GM18870 (cell line): ENCODE results near the gene SLF2.

ENCODE experiments used
- ATAC-seq: cut with Tn5 transposase; IDR thresholded peaks from one replicate; pipeline ENCODE4 v1.9.1; 2021; ENCODE audit warnings: moderate library complexity; ENCODE audit not compliant: unreplicated experiment

The SLF2 gene

GRCh38 chr10:100912605-100913469 lies at the start of gene SLF2:
Gene SLF2, plus strand, starts transcription at chr10:100912963. Its CDS starts 148 bp downstream, at chr10:100913111.
- ATAC-seq, result peak; percentile 92

- no peak for ATAC-seq
These were observed 49.3 kb upstream of the SLF2 start for GRCh38 chr10:100863433-100863832.

DNA sequence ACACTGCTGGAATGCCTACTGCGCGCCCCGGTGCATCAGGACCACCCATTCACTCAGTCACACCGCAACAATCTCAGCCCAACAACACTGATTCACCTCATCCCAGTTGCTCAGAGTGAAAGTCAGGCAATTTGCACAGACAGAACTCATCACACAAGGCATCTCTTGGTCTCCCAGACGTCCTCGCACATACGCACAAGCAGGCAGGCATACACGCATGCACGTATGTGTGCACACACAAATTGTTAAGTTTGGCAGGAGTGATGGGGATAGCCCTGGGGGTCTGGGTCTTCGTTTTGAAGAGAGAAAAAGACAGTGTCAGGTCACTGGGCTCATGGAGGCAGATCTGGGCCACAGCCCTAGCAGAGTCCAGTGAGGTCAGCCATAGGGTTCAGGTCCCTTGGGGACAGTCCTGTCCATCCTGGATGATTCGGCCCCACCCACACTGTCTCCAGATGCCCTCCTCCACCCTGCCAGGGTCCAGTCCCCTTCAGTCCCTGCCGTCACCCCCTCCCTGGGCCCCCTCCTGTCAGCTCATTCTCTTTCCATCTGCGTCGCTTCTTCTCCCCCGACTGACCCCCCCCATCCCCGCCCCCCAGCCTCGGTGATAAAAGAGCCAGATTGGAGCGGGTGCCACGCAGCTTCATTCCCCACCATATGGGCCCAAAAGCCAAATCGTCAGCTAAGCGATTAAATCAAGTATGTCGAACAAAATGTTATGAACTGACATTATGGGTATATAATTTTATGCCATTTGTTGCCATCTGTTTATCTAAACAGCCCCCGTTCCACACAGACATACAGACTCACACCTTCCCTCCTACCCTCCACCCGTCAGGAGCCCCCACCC lies 48.5 kb upstream of the SLF2 start:
- no peak for ATAC-seq

DNA sequence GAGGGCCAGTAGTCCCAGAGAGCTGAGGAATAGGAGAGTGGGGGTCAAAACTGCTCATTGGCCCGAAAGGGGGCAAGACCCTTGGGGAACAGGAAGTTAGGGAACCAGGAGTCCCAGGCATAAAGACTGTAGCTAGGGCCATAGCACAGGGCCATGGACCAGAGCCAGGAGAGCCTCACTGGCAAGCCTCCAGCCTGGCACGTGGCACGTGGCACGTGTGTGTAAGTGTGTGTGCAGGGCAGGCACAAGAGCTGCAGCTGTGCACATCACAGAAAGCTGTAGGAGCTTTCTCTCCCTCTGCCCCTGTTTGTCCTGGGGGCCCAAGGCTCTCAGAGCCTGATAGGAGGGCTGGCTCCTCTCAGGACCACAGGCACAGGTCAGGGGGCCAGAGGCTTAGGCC lies 47.8 kb upstream of the SLF2 start:
- ATAC-seq, result no peak

- ATAC-seq, result no peak
These were observed 46.8 kb upstream of the SLF2 start for GRCh38 chr10:100866010-100866409.

GRCh38 chr10:100866575-100867098 lies 46.1 kb upstream of the SLF2 start:
- ATAC-seq, result no peak

DNA sequence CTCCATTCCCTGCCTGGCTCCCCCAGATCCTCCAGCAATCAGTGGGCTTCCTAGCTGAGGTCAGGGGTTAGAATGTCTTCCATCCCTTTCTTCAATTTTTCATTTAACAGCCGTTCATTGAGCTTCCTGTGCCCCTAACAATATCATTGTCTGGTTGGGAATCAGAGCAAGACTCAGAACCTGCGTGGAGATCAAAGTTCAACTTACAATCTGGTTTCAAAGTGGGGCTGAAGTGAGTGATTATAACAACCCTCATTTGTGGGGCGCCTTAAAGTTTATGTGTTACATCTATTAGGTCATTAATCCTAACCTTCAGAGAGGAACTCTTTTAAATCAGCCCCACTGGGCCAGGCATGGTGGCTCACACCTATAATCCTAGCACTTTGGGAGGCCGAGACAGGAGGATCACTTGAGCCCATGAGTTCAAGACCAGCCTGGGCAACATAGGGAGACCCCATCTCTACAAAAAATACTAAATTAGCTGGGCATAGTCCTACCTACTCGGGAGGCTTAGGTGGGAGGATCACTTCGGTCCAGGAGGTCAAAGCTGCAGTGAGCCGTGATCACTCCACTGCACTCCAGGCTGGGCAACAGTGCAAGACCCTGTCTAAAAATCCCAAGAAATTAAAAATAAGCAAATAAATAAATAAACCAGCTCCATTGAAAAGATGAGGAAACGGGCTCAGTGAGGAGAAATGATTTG lies 45.4 kb upstream of the SLF2 start:
- no peak for ATAC-seq

- ATAC-seq, result no peak
These were observed 44.4 kb upstream of the SLF2 start for GRCh38 chr10:100868382-100868781.

DNA sequence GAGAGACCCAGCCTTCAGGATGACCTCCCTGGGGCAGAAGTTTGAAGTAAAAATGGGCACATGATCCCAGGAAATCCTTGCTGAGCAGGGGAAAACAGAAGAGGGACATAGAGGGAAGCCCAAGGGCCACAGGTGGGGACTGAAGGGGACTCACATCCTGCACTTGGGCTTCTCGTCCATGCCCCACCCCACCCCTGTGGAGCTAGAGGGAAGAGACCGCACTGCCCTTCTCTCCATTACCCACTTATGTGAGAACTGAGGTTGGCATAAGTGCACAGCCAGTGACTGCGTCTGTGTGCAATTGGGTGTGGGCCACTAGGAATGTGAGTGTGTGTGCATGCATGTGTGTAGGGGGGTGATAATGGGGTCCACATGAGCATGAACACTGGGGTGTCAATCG lies 43.4 kb upstream of the SLF2 start:
- no peak for ATAC-seq

GRCh38 chr10:100872034-100872791 lies 40.5 kb upstream of the SLF2 start:
- no peak for ATAC-seq

GRCh38 chr10:100873146-100873826 lies 39.5 kb upstream of the SLF2 start:
- no peak for ATAC-seq

DNA sequence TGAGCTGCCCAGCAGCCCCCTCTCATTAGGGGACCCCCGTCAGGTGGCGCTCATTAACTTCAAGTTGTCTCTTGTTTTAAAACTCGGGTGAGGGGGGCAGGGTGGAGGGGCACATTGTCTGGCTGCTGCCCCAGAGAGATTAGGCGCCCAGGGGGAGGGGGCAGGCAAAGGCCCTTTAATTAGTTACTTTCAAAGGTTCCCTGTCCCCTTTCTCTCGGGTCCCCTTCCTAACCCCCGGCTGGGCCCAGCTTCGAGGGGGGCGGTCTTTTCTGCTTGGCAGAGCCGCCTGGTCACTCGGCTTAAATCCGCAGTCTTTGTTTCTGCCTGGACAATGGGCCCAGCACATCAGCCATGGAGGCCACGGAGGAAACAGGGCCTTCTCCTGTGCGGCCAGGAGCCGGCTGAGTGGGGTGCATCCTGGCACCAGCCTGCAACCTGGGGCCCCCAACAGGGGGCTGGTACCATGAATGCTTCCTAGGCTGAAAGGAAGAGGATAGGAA lies 38.9 kb upstream of the SLF2 start:
- no peak for ATAC-seq

GRCh38 chr10:100874702-100875483 lies 37.9 kb upstream of the SLF2 start:
- no peak for ATAC-seq

- no peak for ATAC-seq
These were observed 37.1 kb upstream of the SLF2 start for GRCh38 chr10:100875484-100876166.

DNA sequence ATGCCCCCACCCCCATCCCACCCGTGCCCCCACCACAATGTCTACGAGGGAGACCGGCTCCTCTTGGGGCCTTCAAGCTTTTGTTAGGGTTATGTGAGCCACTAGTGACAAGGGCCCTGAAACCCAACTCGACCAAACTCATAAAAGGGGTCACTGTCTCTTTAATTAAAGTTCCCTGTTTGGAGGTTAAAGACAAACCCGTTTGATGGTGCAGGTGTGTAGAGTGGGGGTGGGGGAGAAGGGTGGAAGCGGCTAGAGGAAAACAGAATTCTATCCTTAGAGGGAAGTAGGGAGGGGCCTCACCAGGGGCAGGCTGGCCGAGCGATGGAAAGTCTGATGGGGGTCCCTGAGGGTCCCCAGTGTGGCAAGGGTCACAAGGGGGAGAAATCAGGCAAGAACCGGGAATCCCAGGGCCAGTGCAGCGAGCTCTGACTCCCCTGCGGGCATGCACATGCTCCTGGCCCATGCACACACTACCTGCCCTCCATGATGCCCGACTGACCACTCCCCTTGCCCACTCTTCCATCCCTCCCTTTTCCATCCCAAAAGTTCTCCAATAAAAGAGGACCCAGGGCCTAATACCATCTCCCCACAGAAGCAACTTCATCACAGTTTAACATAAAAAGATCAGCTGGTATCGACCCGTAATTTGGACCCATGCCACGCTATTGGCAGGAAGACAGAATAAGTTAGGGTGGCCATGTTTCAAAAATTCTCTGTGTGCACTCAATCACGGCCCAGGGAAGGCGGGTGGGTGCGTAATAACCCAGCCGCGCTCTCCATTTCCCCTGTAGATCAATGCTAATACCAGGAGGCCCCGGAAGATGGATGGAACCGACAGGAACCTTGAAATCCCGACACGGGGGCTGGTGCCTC lies 35.9 kb upstream of the SLF2 start:
- no peak for ATAC-seq

DNA sequence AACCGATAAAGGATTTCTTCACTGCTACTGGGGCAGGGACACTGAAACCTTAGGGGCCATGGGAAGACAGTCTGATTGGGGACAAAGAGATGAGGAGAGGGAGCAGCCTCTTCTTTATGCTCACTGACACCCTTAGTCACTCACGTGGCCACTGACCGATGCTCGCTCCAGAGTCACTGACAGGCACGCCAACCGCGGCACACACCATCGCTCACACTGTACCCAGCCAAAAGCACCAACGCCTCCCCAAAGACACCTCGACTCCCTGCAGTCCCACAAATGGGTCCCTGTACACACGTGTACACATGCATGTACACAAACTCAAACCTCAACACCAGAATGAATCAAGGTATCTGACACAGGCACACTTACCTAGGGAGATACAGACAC lies 35.3 kb upstream of the SLF2 start:
- ATAC-seq, result no peak

DNA sequence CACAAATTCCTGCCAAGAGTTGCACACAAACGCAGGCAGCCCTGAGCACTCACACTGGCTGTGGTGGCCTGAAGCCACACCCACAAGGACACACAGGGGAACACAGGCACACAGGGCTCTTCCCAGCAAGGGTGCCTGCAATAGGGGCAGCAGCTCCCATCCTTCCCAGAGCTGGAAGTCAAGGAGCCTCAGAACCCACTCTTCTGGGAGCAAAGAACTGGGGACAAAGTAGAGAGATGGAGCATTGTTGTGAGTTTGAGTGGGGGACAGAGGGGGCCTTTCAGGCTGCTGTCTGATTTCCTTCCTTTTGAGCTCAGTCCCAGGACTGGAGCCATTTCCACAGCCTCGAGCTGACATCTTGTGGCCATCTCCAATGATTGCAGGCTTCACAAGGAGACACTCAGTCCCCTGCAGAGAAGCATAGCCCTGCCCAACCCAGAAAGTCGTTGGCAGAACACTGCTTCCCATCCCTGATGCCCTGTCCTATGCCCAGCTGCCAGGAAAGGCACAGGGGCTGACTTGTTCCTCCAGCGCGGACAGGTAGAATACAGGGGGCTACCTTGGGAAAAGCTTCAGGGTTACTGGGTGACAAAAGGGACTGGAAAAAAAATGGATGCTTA lies 34.4 kb upstream of the SLF2 start:
- ATAC-seq, result no peak
